Neuronal stem cell (in vitro differentiated cells): ENCODE data around the gene MAN2A1.
A peak's percentile ranks its signal among the peaks of the same experiment; 100 is the strongest.

ENCODE experiments used
- DNase-seq: peaks from one replicate; pipeline ENCODE4 v3.0.0-alpha.2; 2013; ENCODE audit warnings: low spot score
- H2AFZ ChIP-seq: one replicate; pipeline ENCODE4 v1.6.1; 2013; ENCODE audit warnings: mild to moderate bottlenecking, low read length, inconsistent platforms
- H2AK5ac ChIP-seq: 2 replicates; pipeline ENCODE4 v1.6.1; 2013; ENCODE audit warnings: low read depth, mild to moderate bottlenecking, inconsistent platforms, low read length, moderate library complexity, mixed read lengths
- H2BK120ac ChIP-seq: 2 replicates; pipeline ENCODE4 v1.6.1; 2013; ENCODE audit warnings: low read depth, mild to moderate bottlenecking, inconsistent platforms, low read length, moderate library complexity, mixed read lengths
- H2BK12ac ChIP-seq: one replicate; pipeline ENCODE4 v1.6.1; 2013; ENCODE audit warnings: low read length, inconsistent platforms
- H2BK15ac ChIP-seq: 2 replicates; pipeline ENCODE4 v1.6.1; 2013; ENCODE audit warnings: mild to moderate bottlenecking, low read length, inconsistent platforms, mixed read lengths
- H2BK5ac ChIP-seq: one replicate; pipeline ENCODE4 v1.6.1; 2013; ENCODE audit warnings: inconsistent platforms, mild to moderate bottlenecking, low read length, moderate library complexity
- H3K14ac ChIP-seq: one replicate; pipeline ENCODE4 v1.6.1; 2013; ENCODE audit warnings: low read length, inconsistent platforms
- H3K18ac ChIP-seq: 2 replicates; pipeline ENCODE4 v1.6.1; 2013; ENCODE audit warnings: low read length, inconsistent platforms
- H3K23ac ChIP-seq: 2 replicates; pipeline ENCODE4 v1.6.1; 2013; ENCODE audit warnings: low read depth, mild to moderate bottlenecking, mixed read lengths, low read length, inconsistent platforms; ENCODE audit not compliant: poor library complexity
- H3K27ac ChIP-seq: replicated peaks from 3 replicates; pipeline ENCODE4 v1.5.1; 2013; ENCODE audit warnings: low read length, inconsistent platforms
- H3K27me3 ChIP-seq, 3 experiments: 2 replicates each; pipeline ENCODE4 v1.6.1; 2013; ENCODE audit warnings: low read length in 3 of 3, mild to moderate bottlenecking in 2 of 3, inconsistent platforms in 1 of 3, low read depth in 1 of 3, mixed read lengths in 1 of 3, moderate library complexity in 1 of 3; ENCODE audit not compliant: control insufficient read depth in 3 of 3, insufficient read depth in 3 of 3
- H3K36me3 ChIP-seq, 2 donors: replicated peaks in 1 of 2; 2 replicates each; pipeline ENCODE4 v1.6.1; 2013; ENCODE audit warnings: low read length in 2 of 2; ENCODE audit not compliant: control insufficient read depth in 2 of 2, insufficient read depth in 2 of 2
- H3K4ac ChIP-seq: 2 replicates; pipeline ENCODE4 v1.6.1; 2013; ENCODE audit warnings: inconsistent platforms, mild to moderate bottlenecking, low read length, moderate library complexity
- H3K4me1 ChIP-seq, 2 donors: 1 replicate in 1 of 2; 2 replicates in 1 of 2; pipeline ENCODE4 v1.6.1; 2013; ENCODE audit warnings: low read length in 2 of 2, low read depth in 1 of 2; ENCODE audit not compliant: control insufficient read depth in 2 of 2, insufficient read depth in 1 of 2
- H3K4me2 ChIP-seq: one replicate; pipeline ENCODE4 v1.6.1; 2013; ENCODE audit warnings: mild to moderate bottlenecking, low read length, inconsistent platforms; ENCODE audit not compliant: insufficient read depth, poor library complexity, severe bottlenecking
- H3K4me3 ChIP-seq, 2 donors: 2 replicates each; pipeline ENCODE4 v1.5.1; 2013; ENCODE audit warnings: low read length in 2 of 2, mild to moderate bottlenecking in 2 of 2, inconsistent platforms in 1 of 2, moderate library complexity in 1 of 2
- H3K79me1 ChIP-seq: one replicate; pipeline ENCODE4 v1.6.1; 2013; ENCODE audit warnings: low read depth, mild to moderate bottlenecking, inconsistent platforms, low read length, moderate library complexity
- H3K9ac ChIP-seq: one replicate; pipeline ENCODE4 v1.6.1; 2013; ENCODE audit warnings: mild to moderate bottlenecking, low read depth, low read length, inconsistent platforms; ENCODE audit not compliant: poor library complexity
- H3K9me3 ChIP-seq, 2 donors: replicated peaks in 1 of 2; 2 replicates each; pipeline versions ENCODE3 to v1.6.1; 2013; ENCODE audit warnings: low read length in 2 of 2, mild to moderate bottlenecking in 2 of 2, inconsistent platforms in 1 of 2, low read depth in 1 of 2, mixed read lengths in 1 of 2, moderate library complexity in 1 of 2; ENCODE audit not compliant: control insufficient read depth in 2 of 2, insufficient read depth in 1 of 2
- H4K8ac ChIP-seq: one replicate; pipeline ENCODE4 v1.6.1; 2013; ENCODE audit warnings: low read depth, mild to moderate bottlenecking, inconsistent platforms, low read length, moderate library complexity
- H4K91ac ChIP-seq: one replicate; pipeline ENCODE4 v1.6.1; 2013; ENCODE audit warnings: low read length, low read depth, mild to moderate bottlenecking, inconsistent platforms; ENCODE audit not compliant: poor library complexity
- WGBS, 2 donors: extraction: QIAGEN DNeasy Blood & Tissue Kit; methylation state at CpG; one replicate each; pipeline ENCODE4 v1.1.7; 2013; ENCODE audit warnings: missing lambda C conversion rate in 2 of 2, mixed read lengths in 1 of 2; ENCODE audit not compliant: insufficient read length in 2 of 2, insufficient replicate concordance in 1 of 2; ENCODE audit errors: extremely low coverage in 2 of 2; 5-methylcytosine and 5-hydroxymethylcytosine counted together

The MAN2A1 gene

GRCh38 chr5:109859537-109859936 is 169.8 kb downstream of the MAN2A1 start:
- no peak overlapping the region for H3K27ac ChIP-seq
- peaks cover 0 to 2% of the 10 kb centered on the region in 2 donors for H3K4me1 ChIP-seq
- no peak overlapping the region for H3K14ac ChIP-seq
- H2BK120ac ChIP-seq, result no peak overlapping the region
- H2AFZ ChIP-seq, result no peak overlapping the region
- no peak overlapping the region for H3K4me2 ChIP-seq
- H3K9me3 ChIP-seq, result no peaks in the 10 kb centered on the region
- no peak overlapping the region for H3K4ac ChIP-seq
- H4K8ac ChIP-seq, result no peak overlapping the region
- H4K91ac ChIP-seq, result no peak overlapping the region
- H3K18ac ChIP-seq, result no peak overlapping the region
- no peak overlapping the region for H2AK5ac ChIP-seq
- no peaks in the 10 kb centered on the region for H3K27me3 ChIP-seq
- no peak overlapping the region for H3K4me3 ChIP-seq
- H2BK5ac ChIP-seq, result no peak overlapping the region
- H3K23ac ChIP-seq, result no peak overlapping the region
- H2BK15ac ChIP-seq, result no peak overlapping the region
- peaks cover 18 to 100% of the 10 kb centered on the region in 2 donors for H3K36me3 ChIP-seq
- no peak overlapping the region for H2BK12ac ChIP-seq
- H3K9ac ChIP-seq, result no peak overlapping the region
- H3K79me1 ChIP-seq, result no peaks in the 10 kb centered on the region
- no peak for DNase-seq

GRCh38 chr5:109862301-109862700 is 172.6 kb downstream of the MAN2A1 start:
- DNase-seq, result no peak
- Histone ChIP-seq H2AK5ac (no peak overlapping the region), H3K27ac (no peak overlapping the region), H2BK5ac (no peak overlapping the region), H2AFZ (no peak overlapping the region), H2BK15ac (no peak overlapping the region), H3K9ac (no peak overlapping the region), H3K36me3 (peaks cover 22 to 100% of the 10 kb centered on the region in 2 donors), H3K18ac (no peak overlapping the region), H2BK120ac (no peak overlapping the region), H4K8ac (no peak overlapping the region), H3K23ac (no peak overlapping the region), H3K4me2 (no peak overlapping the region), H3K27me3 (no peaks in the 10 kb centered on the region), H4K91ac (no peak overlapping the region), H2BK12ac (no peak overlapping the region), H3K4me1 (peaks cover 9 to 14% of the 10 kb centered on the region in 2 donors), H3K14ac (no peak overlapping the region), H3K4me3 (no peak overlapping the region), H3K4ac (no peak overlapping the region), H3K79me1 (no peaks in the 10 kb centered on the region), H3K9me3 (no peaks in the 10 kb centered on the region)
- no CpG with 5 or more reads among the region's 2 CpGs for WGBS, 2 donors

- no peak overlapping the region for H3K4ac ChIP-seq
- H3K23ac ChIP-seq, result no peak overlapping the region
- no peak overlapping the region for H2BK5ac ChIP-seq
- H4K8ac ChIP-seq, result no peak overlapping the region
- no peak overlapping the region for H4K91ac ChIP-seq
- H3K27ac ChIP-seq, result no peak overlapping the region
- H3K79me1 ChIP-seq, result no peaks in the 10 kb centered on the region
- DNase-seq, result no peak
- no peak overlapping the region for H3K14ac ChIP-seq
- H3K4me3 ChIP-seq, result no peak overlapping the region
- H2BK120ac ChIP-seq, result no peak overlapping the region
- H2BK12ac ChIP-seq, result no peak overlapping the region
- no CpG with 5 or more reads among the region's 1 CpG for WGBS, 2 donors
- H3K18ac ChIP-seq, result no peak overlapping the region
- H3K27me3 ChIP-seq, result no peaks in the 10 kb centered on the region
- peaks cover 15 to 100% of the 10 kb centered on the region in 2 donors for H3K36me3 ChIP-seq
- H3K4me2 ChIP-seq, result no peak overlapping the region
- no peaks in the 10 kb centered on the region for H3K9me3 ChIP-seq
- no peak overlapping the region for H2AK5ac ChIP-seq
- no peak overlapping the region for H3K9ac ChIP-seq
- H3K4me1 ChIP-seq, result peaks cover 7 to 14% of the 10 kb centered on the region in 2 donors
- no peak overlapping the region for H2BK15ac ChIP-seq
- H2AFZ ChIP-seq, result no peak overlapping the region
These were observed 174.0 kb downstream of the MAN2A1 start for GRCh38 chr5:109863752-109864151.

- Histone ChIP-seq H3K14ac (no peak overlapping the region), H4K91ac (no peak overlapping the region), H3K4ac (no peak overlapping the region), H4K8ac (no peak overlapping the region), H3K23ac (no peak overlapping the region), H2AK5ac (no peak overlapping the region), H2BK12ac (no peak overlapping the region), H3K27ac (peak overlapping the region; percentile 10), H2BK5ac (no peak overlapping the region), H3K9ac (no peak overlapping the region), H3K4me2 (no peak overlapping the region), H3K18ac (no peak overlapping the region), H2AFZ (no peak overlapping the region), H3K9me3 (no peaks in the 10 kb centered on the region), H3K79me1 (no peaks in the 10 kb centered on the region), H2BK120ac (no peak overlapping the region), H3K4me1 (peaks cover 7 to 14% of the 10 kb centered on the region in 2 donors), H3K36me3 (peaks cover 10 to 86% of the 10 kb centered on the region in 2 donors), H3K4me3 (no peak overlapping the region), H2BK15ac (no peak overlapping the region), H3K27me3 (no peaks in the 10 kb centered on the region)
- WGBS, 2 donors, result no CpG with 5 or more reads among the region's 2 CpGs
- peak; percentile 21 for DNase-seq
These were observed 175.9 kb downstream of the MAN2A1 start for GRCh38 chr5:109865637-109866036.
